H1 (cell line): Measurements from ENCODE around the gene AP3D1. TPM values are rescaled to one million over a fixed set of nuclear protein-coding genes. Genes with fewer than 3 reads are reported as not detected.
"Not testable (repeated sequence)": the region's sequence is repeated elsewhere in the genome, so short reads cannot be mapped to it uniquely, and the experiment has no call there.

Source experiments
- CTCF ChIA-PET: fragments of 300-600 bp; sonication (Branson Sonifier 250); formaldehyde crosslinking; loops from one replicate; lab custom pipeline; 2021; ENCODE audit not compliant: partially characterized antibody; lab: Charles Lee
- POLR2A ChIA-PET: fragments of 300-600 bp; sonication (Branson Sonifier 250); formaldehyde crosslinking; loops from one replicate; lab custom pipeline; 2021; ENCODE audit warnings: inconsistent platforms; ENCODE audit not compliant: partially characterized antibody; lab: Charles Lee
- DNase-seq, 2 experiments: peaks; one replicate each; pipeline versions ENCODE4 v3.0.0 to v3.0.0-alpha.2; 2010 to 2022; ENCODE audit warnings: low spot score in 2 of 2, low read depth in 1 of 2, mixed read lengths in 1 of 2
- FAIRE-seq: peaks from 2 replicates; lab custom pipeline; 2011; peaks lifted over from hg19 to GRCh38; lab: Jason Lieb, UNC
- H2AFZ ChIP-seq: 2 replicates; pipeline ENCODE4 v1.8.1; 2012; ENCODE audit warnings: low read length, inconsistent platforms
- H2AK5ac ChIP-seq: 2 replicates; pipeline ENCODE4 v1.6.1; 2013; ENCODE audit warnings: low read depth, low read length
- H2BK120ac ChIP-seq: replicated peaks from 2 replicates; pipeline ENCODE3; 2013; ENCODE audit warnings: low read depth, low read length, inconsistent platforms
- H2BK12ac ChIP-seq: 2 replicates; pipeline ENCODE4 v1.6.1; 2013; ENCODE audit warnings: low read depth, low read length
- H2BK15ac ChIP-seq: 2 replicates; pipeline ENCODE4 v1.6.1; 2013; ENCODE audit warnings: low read length
- H2BK20ac ChIP-seq: 2 replicates; pipeline ENCODE4 v1.6.1; 2013; ENCODE audit warnings: low read length
- H2BK5ac ChIP-seq: 2 replicates; pipeline ENCODE4 v1.6.1; 2013; ENCODE audit warnings: low read depth, low read length
- H3K14ac ChIP-seq: 2 replicates; pipeline ENCODE4 v1.6.1; 2013; ENCODE audit warnings: inconsistent platforms; ENCODE audit not compliant: insufficient read length
- H3K18ac ChIP-seq: 2 replicates; pipeline ENCODE4 v1.6.1; 2013; ENCODE audit warnings: low read length; ENCODE audit errors: extremely low read depth
- H3K23ac ChIP-seq: 2 replicates; pipeline ENCODE4 v1.6.1; 2013; ENCODE audit warnings: inconsistent platforms; ENCODE audit not compliant: insufficient read length
- H3K23me2 ChIP-seq: 2 replicates; pipeline ENCODE4 v1.6.1; 2013; ENCODE audit warnings: low read depth, low read length
- H3K27ac ChIP-seq: 2 replicates; pipeline ENCODE4 v1.6.1; 2011; ENCODE audit warnings: low read depth, low read length, inconsistent platforms
- H3K27me3 ChIP-seq, 4 experiments: replicated peaks in 1 of 4; 1 replicate in 1 of 4; 2 replicates in 3 of 4; pipeline versions ENCODE4 v1.6.1 to v1.8.1; 2011 to 2013; ENCODE audit warnings: low read length in 3 of 4, mild to moderate bottlenecking in 3 of 4, inconsistent platforms in 2 of 4, mixed read lengths in 2 of 4, moderate library complexity in 1 of 4; ENCODE audit not compliant: control insufficient read depth in 3 of 4, insufficient read depth in 3 of 4; ENCODE audit errors: extremely low read depth in 1 of 4
- H3K36me3 ChIP-seq, 4 experiments: 2 replicates each; pipeline versions ENCODE4 v1.6.1 to v1.8.1; 2011 to 2013; ENCODE audit warnings: mild to moderate bottlenecking in 4 of 4, low read length in 3 of 4, moderate library complexity in 2 of 4, control low read depth in 1 of 4, inconsistent platforms in 1 of 4; ENCODE audit not compliant: insufficient read depth in 4 of 4, control insufficient read depth in 2 of 4
- H3K4ac ChIP-seq: replicated peaks from 2 replicates; pipeline ENCODE3; 2013; ENCODE audit warnings: low read length, low read depth, mixed read lengths, inconsistent platforms; ENCODE audit not compliant: insufficient read length
- H3K4me1 ChIP-seq, 4 experiments: replicated peaks in 1 of 4; 1 replicate in 1 of 4; 2 replicates in 3 of 4; pipeline versions ENCODE4 v1.6.1 to v1.8.1; 2011 to 2013; ENCODE audit warnings: low read length in 3 of 4, inconsistent platforms in 2 of 4, mixed read lengths in 1 of 4; ENCODE audit not compliant: insufficient read depth in 4 of 4, control insufficient read depth in 3 of 4
- H3K4me2 ChIP-seq, 2 experiments: 2 replicates each; pipeline versions ENCODE4 v1.6.1 to v1.8.1; 2011 to 2013; ENCODE audit warnings: low read depth in 2 of 2, low read length in 2 of 2, control low read depth in 1 of 2, inconsistent platforms in 1 of 2, mild to moderate bottlenecking in 1 of 2; ENCODE audit not compliant: insufficient read depth in 1 of 2
- H3K4me3 ChIP-seq, 4 experiments: fragments of 200-600, 300-600 bp in 1 of 4; sonication (generic), shearing (Covaris generic), sonication (Bioruptor Twin) in 1 of 4; 2 replicates each; pipeline versions ENCODE4 v1.5.1 to v1.8.1; 2011 to 2016; ENCODE audit warnings: low read length in 4 of 4, low read depth in 3 of 4, control low read depth in 2 of 4, inconsistent platforms in 2 of 4, mild to moderate bottlenecking in 2 of 4, mixed read lengths in 1 of 4, moderate library complexity in 1 of 4; ENCODE audit not compliant: insufficient read depth in 2 of 4; ENCODE audit errors: extremely low read depth in 1 of 4
- H3K56ac ChIP-seq: replicated peaks from 2 replicates; pipeline ENCODE3; 2013; ENCODE audit warnings: low read depth, mild to moderate bottlenecking, mixed read lengths, low read length, inconsistent platforms; ENCODE audit not compliant: insufficient read length
- H3K79me1 ChIP-seq: 2 replicates; pipeline ENCODE4 v1.6.1; 2013; ENCODE audit warnings: low read depth, low read length, control low read depth
- H3K79me2 ChIP-seq, 2 experiments: 2 replicates each; pipeline versions ENCODE4 v1.6.1 to v1.8.1; 2012 to 2013; ENCODE audit warnings: low read length in 2 of 2, mild to moderate bottlenecking in 2 of 2, inconsistent platforms in 1 of 2; ENCODE audit not compliant: insufficient read depth in 2 of 2, control insufficient read depth in 1 of 2
- H3K9ac ChIP-seq, 4 experiments: replicated peaks in 1 of 4; 1 replicate in 1 of 4; 2 replicates in 3 of 4; pipeline versions ENCODE4 v1.6.1 to v1.8.1; 2011 to 2013; ENCODE audit warnings: low read depth in 3 of 4, low read length in 3 of 4, control low read depth in 2 of 4, mild to moderate bottlenecking in 2 of 4, moderate library complexity in 2 of 4, inconsistent platforms in 1 of 4; ENCODE audit errors: extremely low read depth in 1 of 4
- H3K9me3 ChIP-seq, 2 experiments: 2 replicates each; pipeline versions ENCODE4 v1.6.1 to v1.8.1; 2012 to 2013; ENCODE audit warnings: mild to moderate bottlenecking in 2 of 2, moderate library complexity in 2 of 2, control low read depth in 1 of 2, inconsistent platforms in 1 of 2, low read depth in 1 of 2, low read length in 1 of 2, mixed read lengths in 1 of 2; ENCODE audit not compliant: insufficient read depth in 2 of 2
- H4K20me1 ChIP-seq, 2 experiments: replicated peaks in 1 of 2; 2 replicates each; pipeline versions ENCODE3 to v1.8.1; 2011 to 2013; ENCODE audit warnings: inconsistent platforms in 2 of 2, low read length in 2 of 2, mild to moderate bottlenecking in 1 of 2; ENCODE audit not compliant: insufficient read depth in 2 of 2, control insufficient read depth in 1 of 2
- H4K5ac ChIP-seq: 2 replicates; pipeline ENCODE4 v1.6.1; 2013; ENCODE audit warnings: low read length, low read depth, mixed read lengths, inconsistent platforms; ENCODE audit not compliant: insufficient read length
- H4K8ac ChIP-seq: 2 replicates; pipeline ENCODE4 v1.8.0; 2013; ENCODE audit warnings: mild to moderate bottlenecking, moderate library complexity, low read length, inconsistent platforms; ENCODE audit not compliant: insufficient read depth; ENCODE audit errors: extremely low read depth
- H4K91ac ChIP-seq: replicated peaks from 2 replicates; pipeline ENCODE3; 2013; ENCODE audit warnings: low read length, mixed read lengths, inconsistent platforms; ENCODE audit not compliant: insufficient read length
- ASH2L ChIP-seq: fragments of 200-600, 300-600 bp; sonication (generic); IDR thresholded peaks from one replicate; pipeline ENCODE4 v1.7.1; 2017; ENCODE audit warnings: low read length
- KDM1A ChIP-seq: fragments of 200-600, 300-600 bp; sonication (generic); IDR thresholded peaks from 2 replicates; pipeline ENCODE4 v1.7.1; 2016; ENCODE audit warnings: mild to moderate bottlenecking, low read length, borderline replicate concordance
- POLR2AphosphoS5 ChIP-seq: IDR thresholded peaks from 2 replicates; pipeline ENCODE4 v1.6.1; 2011; ENCODE audit warnings: low read depth, low read length
- WGBS, 2 experiments: shearing (Covaris generic) in 1 of 2; methylation state at CpG; one replicate each; pipeline versions ENCODE4 v1.1.6 to v1.1.7; 2013 to 2015; ENCODE audit warnings: low lambda C conversion rate in 2 of 2, mixed read lengths in 2 of 2, inconsistent platforms in 1 of 2, low coverage in 1 of 2, missing lambda C conversion rate in 1 of 2; ENCODE audit not compliant: insufficient replicate concordance in 2 of 2, insufficient coverage in 1 of 2, insufficient read length in 1 of 2; ENCODE audit errors: extremely low coverage in 1 of 2, missing lambda C conversion rate in 1 of 2; 5-methylcytosine and 5-hydroxymethylcytosine counted together
- polyA plus RNA-seq, 7 experiments: library from polyadenylated mRNA; depleted of rRNA in 3 of 7; stranded (reverse) in 5 of 7; unstranded in 2 of 7; fragments of >200 nt in 5 of 7; fragments of 200-250 nt in 2 of 7; gene quantifications; 1 replicate in 5 of 7; 2 replicates in 1 of 7; 4 replicates in 1 of 7; pipeline versions ENCODE4 v1.2.1 to v1.2.3, GENCODE V29; 2011 to 2013; ENCODE audit warnings: missing spikeins in 2 of 7, mixed read lengths in 2 of 7
- total RNA-seq: library from RNA; stranded (reverse); fragmentation: NEBNext Ultra II Directional; extraction: Animal tissue kit (Norgen Biotek cat#: 25700); gene quantifications from 2 replicates; pipeline ENCODE4 v1.2.1, GENCODE V29; 2021

Gene AP3D1
- total and polyA plus RNA-seq, 2 of the 8 experiments (the other 6 are each of a cell fraction or from before 2014, with no cell fraction given): 161 to 174 TPM

GRCh38 chr19:2096034-2096479 is 55.3 kb downstream of the AP3D1 start, which contains the start of gene MOB3A (continued):
- TF ChIP-seq ASH2L (peak; percentile 49), KDM1A (peak; percentile 84), POLR2AphosphoS5 (peak; percentile 18; the same call in 1 of the 2 replicates)

DNA sequence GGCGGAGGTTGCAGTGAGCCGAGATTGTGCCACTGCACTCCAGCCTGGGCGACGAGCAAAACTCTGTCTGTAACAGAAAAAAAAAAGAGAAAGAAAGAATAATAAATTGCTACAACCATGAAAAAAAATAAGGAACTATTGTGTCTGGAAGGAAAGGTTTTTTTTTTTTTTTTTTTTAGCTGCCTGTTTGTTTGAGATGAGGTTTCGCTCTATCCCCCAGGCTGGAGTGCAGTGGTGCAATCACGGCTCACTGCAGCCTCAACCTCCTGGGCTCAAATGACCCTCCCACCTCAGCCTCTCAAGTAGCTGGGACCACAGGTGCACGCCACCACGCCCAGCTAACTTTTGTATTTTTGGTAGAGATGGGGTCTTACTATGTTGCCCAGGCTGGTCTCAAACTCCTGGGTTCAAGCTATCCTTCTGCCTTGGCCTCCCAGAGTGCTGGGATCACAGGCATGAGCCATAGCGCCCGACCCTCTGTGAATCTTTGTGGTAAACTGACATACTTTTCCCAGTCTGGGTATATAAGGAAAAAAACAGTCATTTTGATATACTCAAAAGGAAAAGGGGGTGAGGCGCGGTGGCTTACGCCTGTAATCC is 59.3 kb downstream of the AP3D1 start:
- H2BK12ac ChIP-seq, H3K4ac ChIP-seq, H3K9me3 ChIP-seq, H4K5ac ChIP-seq, H4K91ac ChIP-seq, DNase-seq, FAIRE-seq, H3K4me2 ChIP-seq, H4K8ac ChIP-seq, H3K4me3 ChIP-seq, H3K23ac ChIP-seq, H3K79me2 ChIP-seq, H3K27ac ChIP-seq, H3K36me3 ChIP-seq, H3K56ac ChIP-seq, H2AFZ ChIP-seq, H3K14ac ChIP-seq, H2BK20ac ChIP-seq, H3K23me2 ChIP-seq, H3K18ac ChIP-seq, H2AK5ac ChIP-seq, H2BK5ac ChIP-seq, H4K20me1 ChIP-seq, H3K79me1 ChIP-seq, H2BK15ac ChIP-seq, H2BK120ac ChIP-seq, H3K4me1 ChIP-seq, H3K27me3 ChIP-seq, H3K9ac ChIP-seq: not testable (repeated sequence)
- ChIA-PET POLR2A (interaction anchor here (1.1 to 3.5 kb wide), 5 partner anchors 11 to 144 kb away, joined by 3 to 11 read pairs (median 4); partner anchors contain the start of genes MKNK2 and PLEKHJ1), CTCF (interaction anchor here (0.8 to 2.7 kb wide), 6 partner anchors 18 to 562 kb away, joined by 3 to 15 read pairs (median 4); no protein-coding TSS in a partner anchor)
- WGBS, 2 experiments: 99% methylated on average over 13 of the region's 13 CpGs; no CpG with 5 or more reads in 1 of the 2 experiments
